NCI-H524 treated with DMSO at 0.1 percent for 48 hours (cell line): Measurements from ENCODE around the gene MYO16.
"Not testable (repeated sequence)": the region's sequence is repeated elsewhere in the genome, so short reads cannot be mapped to it uniquely, and the experiment has no call there.

Source experiments
- DNase-seq: peaks from one replicate; lab custom pipeline; 2025; lab: John Stamatoyannopoulos, UW

The MYO16 gene

DNA sequence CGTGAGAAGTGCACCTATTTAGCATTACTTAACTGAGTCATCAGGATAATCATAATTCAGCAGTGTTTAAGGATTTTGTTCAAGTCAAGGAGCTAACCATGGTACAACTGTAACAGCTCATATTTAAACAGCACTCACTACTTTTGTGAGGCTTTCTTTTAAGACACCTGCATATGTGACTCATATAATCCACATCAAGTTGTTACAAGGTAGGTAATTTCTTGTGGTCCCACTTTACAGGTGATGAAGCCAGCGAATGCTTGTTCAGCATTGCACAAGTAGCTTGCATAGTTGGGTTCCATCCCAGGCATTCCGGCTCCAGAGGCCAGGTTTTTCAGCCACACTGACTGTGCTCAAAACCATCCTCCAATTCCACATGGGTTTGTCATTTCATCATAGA lies 569.2 kb downstream of the MYO16 start:
- DNase-seq: no peak

DNA sequence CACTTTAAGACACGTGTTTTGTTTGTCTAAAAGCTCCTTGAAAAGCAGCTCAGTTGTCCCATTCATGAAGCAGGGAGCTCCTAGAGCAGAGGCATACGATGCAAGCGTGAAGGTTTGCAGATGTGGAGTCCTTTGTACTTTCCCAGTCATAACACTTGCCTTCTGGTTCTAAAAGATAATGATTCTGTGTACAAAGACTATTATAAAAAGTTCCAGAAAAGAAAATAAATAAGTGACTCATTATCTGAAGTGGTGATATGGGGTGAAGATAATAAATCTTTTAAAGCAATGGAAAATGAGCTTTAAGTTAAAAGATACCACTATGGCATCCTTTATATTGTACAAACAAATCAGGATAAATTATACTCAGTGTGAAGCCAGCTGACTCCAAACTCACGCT lies 569.9 kb downstream of the MYO16 start:
- no peak for DNase-seq

DNA sequence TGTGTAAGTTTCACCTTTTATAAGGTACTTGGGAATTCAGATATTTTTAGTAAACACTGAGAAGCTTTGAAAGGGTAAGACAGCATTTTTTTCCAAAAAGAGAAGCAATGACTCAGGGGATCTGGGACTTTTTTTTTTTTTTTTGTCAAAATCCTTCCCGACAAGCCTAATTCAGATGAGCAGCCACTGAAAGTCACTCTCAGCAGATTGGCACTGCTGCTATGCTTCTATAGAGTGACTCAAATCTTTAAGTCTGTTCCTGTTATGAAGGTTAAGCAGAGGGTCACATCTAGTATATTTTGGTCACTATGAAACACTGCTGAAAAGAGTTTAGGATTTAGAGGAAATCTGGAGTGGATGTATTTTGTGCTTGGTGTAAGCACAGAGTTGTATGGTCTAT lies 571.1 kb downstream of the MYO16 start:
- DNase-seq: no peak

DNA sequence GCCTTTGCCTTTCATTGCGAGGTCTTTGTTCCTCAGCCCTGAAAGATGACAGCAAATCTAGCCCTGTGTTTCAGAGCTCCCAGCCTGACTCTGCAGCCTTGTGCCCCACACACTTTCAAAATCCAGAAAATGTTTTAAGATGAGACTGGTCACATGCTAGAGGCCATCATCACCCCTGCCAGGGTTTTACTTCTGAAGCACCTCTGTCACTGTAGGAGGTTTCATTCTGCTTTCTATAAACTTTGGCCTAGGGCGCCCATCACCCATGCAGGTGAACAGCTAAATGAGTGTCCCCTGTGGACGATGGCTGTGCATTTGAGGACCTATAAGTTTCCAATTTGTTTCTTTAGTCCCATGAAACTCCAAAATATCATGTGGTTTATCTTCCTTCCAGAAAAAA lies 574.2 kb downstream of the MYO16 start:
- DNase-seq: no peak

DNA sequence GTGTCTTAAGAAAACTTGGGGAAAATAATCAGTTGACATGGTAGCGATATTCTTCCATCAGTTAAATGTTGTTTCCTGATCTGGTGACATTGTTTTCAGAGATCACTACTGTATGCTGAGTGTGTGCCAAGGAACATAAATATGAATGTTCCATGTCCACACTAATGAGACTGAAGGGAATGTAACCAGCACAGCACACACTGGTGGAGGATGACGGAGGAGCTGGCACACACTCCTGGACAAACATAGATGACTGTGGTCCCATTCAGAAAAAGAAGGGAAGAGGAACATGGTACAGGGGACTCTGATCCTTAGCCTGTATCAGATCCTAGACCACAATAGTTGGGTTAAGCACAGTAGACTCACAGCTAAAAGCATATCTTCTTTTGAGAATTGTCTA lies 574.8 kb downstream of the MYO16 start:
- DNase-seq: no peak

DNA sequence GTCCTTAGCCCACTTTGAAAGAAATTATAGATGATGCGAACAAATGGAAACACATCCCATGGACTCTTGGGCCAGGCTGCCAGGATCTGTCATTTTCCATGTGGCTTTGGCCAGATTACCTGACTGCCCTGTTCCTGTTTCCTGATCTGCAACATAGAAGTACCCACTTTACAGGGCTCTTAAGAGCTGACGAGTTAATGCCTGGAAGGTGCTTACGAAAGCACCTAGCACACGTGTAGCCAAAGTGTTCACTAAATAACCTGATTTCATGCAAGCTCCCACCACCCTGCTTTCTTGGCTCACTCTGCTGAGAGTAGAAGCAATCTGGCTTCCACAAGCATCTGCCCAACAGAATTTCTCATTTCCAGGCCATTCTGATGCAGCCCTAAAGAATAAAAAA lies 575.2 kb downstream of the MYO16 start:
- DNase-seq: no peak

DNA sequence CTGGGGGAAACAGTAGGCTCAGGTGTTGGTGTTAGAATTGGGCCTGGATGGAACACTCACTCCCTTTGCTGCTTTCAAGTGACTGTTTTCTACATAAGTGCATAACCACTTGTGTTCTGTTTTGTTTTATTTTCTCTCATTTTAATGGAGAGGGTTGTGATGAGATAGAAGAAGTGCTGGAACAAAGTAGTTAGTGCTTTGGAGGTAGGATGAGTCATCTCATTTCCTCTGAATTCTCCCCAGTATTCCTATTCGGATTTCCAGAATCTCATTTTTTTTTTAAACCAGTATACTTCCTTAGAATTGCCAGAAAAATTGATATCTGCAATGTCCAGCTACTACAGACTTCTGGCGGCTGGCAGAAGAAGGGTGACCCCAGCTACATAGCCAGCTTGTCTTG lies 575.9 kb downstream of the MYO16 start:
- no peak for DNase-seq

DNA sequence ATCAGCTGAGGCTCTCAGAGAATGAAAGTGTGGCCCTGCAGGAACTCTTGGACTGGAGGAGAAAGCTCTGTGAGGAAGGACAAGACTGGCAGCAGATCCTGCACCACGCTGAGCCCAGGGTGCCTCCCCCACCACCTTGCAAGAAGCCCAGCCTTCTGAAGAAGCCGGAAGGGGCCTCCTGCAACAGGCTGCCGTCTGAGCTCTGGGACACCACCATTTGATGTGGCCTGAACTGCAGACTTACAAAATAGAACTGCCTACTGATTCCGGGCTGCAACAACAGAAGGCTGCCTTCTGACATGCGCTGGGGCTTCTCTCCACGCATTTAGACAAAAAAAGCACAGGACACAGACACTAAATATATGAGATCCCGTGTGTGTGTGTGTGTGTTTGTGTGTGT lies 577.2 kb downstream of the MYO16 start:
- no peak for DNase-seq

DNA sequence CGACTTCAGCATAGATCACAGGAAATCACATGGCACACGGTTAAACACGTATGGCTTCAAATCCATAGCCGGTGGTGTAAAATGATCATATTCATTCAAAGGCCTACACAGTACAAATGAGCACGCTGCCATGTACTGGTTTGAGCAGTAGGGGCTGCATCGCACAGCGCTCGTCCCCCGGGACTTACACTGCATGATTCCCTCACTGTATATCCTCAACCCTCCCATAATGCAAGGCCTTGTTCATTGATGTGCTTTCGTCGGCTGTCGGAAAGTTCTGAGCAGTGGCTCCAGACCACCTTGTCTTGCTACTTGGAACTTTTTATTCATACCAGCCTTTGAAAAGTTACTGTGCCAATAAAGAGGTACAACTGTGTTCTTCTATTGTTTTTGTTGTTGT lies 578.2 kb downstream of the MYO16 start:
- no peak for DNase-seq

DNA sequence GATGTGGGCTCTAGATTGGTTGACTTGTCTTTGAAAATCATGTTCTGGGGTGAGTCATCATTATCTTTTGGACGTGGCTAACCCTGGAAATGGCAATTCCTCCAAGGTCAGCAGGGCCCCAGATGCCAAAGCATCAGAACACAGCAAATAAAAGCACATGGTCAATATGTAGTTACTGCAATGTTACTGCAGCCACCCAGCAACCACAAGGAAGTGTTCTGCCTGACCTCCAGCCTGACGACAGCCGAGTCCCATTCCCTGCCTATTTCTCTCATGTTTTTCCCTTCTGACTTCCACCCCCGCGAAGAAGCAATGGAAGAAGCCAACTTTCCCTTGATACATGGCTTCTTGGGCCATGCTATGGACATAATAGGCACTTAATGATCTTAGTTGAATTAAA lies 579.1 kb downstream of the MYO16 start:
- DNase-seq: no peak

DNA sequence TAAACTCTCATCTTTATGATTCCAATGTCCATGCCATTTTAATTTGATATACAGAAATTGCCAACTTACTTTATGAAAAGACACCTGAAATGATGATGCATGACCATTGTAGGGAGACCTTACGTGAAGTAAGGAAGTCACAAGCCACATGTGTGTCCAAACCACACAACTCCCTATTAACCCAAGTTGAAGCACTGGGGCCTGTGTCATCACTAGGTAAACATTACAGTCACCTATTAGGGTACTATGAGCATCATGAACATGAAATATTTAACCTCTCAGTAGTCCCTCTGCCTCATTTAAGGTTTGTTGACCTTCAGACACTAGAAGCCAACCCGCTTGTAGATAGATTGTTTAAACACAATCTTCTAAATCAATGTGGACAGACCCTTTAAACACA lies 580.1 kb downstream of the MYO16 start:
- DNase-seq: no peak

DNA sequence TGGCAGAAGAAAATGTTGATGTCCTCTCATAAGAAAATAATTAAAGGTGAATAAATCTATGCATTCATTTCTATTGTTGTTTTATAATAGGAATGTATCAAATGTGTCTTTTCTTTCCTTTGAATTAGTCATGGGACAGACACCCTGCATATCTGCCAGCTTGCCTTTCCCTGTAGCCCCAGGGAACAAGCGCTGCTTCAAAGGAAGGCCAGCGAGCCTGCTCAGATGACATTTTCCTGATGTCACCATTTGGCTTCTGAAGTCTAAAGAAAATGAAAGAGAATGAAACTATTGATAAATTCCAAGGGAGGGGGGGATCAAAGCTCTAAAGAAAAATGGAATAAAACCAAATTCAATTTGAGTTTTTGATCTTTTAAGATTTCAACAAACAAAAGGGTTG lies 582.2 kb downstream of the MYO16 start:
- DNase-seq: no peak

DNA sequence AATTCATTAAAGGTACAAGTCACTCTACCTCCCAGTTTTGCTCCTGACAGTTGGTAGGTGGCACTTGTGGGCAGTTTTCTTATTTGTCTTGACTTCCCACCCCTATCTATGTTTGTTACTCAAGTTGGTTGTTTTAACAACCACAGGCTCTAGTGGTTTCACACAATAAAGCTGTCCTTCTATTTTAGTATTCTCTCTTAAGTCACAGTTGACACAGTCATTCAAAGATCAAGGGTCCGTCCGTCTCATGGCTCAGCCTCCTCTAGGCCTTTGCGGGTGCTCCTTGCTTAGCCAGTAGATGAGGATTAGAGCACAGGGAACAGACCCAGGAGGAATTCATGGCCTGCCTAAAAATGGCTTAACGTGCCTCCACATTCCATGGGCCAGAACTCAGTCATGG lies 583.2 kb downstream of the MYO16 start:
- DNase-seq: no peak

DNA sequence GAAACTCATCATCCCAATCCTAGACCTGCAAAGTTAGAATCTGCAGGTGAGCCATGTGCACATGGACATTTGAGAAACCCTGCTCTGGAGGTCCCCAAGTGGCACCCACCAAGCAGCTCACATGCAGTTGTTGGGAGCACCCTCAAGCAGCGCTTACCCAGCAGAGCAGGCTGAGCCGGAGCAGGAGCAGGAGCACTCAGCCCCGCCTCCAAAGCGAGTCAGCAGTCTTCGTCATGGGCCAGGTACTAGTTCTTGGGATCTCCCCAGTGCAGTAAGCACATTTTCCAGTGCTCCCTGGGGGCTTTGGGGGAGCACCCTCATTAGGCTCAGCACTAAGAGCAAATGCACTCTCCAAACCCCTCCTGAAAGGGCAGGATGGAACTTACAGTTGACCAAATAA lies 584.3 kb downstream of the MYO16 start:
- no peak for DNase-seq

DNA sequence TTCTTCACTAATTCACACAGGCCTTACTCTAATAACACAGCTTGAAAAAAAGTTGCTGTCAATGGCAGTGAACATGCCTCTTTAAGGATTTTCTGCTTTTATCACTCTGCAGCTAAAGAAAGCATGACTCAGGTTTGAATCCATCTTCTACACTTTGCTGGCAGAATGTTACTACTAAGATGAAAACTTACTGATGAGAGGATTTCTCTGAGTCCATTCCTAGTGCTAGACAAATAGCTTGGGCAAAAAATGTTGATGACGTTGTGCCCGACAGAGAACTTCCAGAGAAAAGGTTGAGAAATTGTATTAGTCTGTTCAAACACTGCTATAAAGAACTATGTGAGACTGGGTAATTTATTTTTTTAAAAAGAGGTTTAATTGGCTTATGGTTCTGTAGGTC lies 585.0 kb downstream of the MYO16 start:
- DNase-seq: no peak

DNA sequence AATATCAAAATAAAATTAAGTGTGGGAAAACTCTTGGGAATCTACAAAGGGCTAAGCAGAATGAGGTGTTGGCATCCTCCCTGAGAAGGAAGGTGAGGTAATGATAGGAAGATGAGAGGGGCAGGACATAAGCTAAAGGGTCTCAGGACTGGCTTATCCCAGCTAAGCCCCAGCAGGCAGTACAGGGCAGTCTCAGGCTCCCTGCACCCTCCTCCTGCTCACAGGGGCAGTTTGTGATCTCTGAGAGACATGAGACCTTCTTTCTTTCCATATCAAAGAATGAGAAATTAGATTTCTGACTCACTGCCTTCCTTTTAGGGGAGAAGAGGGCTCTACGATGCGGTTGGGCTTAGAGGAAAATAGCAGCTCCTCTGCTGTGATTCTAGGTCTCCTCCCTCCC lies 586.0 kb downstream of the MYO16 start:
- DNase-seq: no peak

DNA sequence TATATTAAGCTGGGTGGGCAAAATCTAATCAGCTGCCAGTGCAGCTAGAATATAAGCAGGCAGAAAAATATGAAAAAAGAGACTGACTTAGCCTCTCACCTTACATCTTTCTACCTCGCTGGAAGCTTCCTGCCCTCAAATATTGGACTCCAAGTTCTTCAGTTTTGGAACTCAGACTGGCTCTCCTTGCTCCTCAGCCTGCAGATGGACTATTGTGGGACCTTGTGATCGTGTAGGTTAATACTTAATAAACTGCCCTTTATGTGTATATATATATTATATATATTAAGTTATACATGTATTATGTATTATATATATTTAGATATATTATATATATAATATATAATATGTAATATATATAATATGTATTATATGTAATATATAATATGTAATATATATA lies 588.1 kb downstream of the MYO16 start:
- DNase-seq: not testable (repeated sequence)

DNA sequence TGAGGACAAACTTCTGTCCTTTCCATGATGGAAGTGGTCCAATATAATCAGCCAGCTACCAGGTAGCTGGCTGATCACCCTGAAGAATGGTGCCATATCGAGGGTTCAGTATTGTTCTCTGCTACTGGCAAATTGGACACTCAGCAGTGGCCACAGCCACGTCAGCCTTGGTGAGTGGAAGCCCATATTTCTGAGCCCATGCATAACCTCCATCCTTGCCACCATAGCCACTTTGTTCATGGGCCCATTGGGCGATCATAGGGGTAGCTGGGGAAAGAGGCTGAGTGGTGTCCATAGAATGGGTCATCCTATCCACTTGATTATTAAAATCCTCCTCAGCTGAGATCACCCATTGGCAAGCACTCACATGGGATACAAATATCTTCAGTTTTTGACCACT lies 591.2 kb downstream of the MYO16 start:
- no peak for DNase-seq

DNA sequence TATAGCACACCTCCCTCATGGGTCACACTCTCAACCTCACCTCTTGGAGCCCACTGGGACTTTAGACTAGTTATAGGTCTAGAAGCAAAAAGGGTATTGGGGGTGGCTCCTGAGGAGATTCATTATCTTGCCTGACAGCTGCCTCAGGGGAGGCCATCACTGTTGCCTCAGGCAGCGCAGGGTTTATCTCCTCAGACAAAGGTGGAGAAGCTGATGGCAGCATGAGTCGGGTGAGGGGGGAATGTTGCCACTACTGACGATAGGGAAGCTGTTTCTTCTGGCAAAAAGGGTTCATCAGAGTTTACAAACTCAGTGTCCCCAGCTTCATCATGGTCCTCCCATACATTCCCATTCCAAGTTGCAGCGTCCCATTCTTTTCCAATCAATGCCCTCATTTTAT lies 594.6 kb downstream of the MYO16 start:
- DNase-seq: no peak

DNA sequence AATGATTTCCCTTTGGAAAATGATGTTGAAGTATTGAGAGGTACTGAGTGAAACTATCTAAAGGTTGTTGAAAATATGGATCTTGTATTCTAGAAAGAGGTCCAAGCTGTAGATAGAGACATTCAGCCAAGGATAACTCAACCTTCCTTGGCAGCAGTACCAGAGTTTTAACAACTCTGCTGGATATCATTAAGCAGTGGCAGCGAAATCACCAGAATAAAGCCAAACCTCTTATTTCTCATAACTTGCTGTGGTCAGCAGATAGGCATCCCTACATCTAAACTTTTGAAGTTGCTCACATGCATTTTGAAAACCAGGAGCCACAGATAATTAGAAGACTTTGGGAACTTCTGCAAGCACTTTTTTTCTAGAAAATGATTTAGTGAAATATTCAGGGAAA lies 597.2 kb downstream of the MYO16 start:
- no peak for DNase-seq

DNA sequence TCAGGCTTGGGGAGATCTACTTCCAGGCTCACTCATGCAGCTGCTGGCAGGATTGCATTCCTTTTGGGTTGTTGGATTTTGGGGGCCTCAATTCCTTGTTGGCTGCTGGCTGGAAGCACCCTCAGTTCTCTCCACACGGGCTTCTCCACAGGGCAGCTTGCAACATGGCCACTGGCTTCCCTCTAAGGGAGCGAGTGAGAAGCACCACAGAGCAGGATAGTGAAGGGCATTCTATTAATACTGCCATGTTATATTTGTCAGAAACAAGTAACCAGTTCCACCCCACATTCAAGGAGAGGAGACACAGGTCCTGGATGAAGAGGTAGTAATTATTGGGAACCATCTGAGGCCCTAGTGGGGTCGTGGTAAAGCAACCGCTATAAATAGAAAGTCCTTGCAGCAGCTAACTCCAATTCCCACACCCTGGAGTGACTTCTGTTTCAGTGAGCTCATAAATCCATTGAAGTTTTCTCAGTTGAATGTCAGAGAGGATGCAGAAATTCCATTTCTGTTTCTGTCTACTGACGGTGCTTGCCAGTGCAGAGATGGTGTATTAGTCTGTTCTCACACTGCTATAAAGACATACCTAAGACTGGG lies 598.0 kb downstream of the MYO16 start:
- no peak for DNase-seq

DNA sequence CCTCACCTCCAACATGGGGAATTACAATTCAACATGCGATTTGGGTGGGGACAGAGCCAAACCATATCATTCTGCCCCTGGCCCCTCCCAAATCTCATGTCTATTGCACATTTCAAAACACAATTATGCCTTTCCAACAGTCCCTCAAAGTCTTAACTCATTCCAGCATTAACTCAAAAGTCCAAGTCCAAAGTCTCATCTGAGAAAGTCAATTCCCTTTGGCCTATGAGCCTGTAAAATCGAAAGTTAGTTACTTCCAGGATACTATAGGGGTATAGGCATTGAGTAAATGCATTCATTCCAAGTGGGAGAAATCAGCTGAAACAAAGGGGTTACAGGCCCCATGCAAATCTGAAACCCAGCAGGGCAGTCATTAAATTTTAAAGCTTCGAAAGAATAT lies 598.8 kb downstream of the MYO16 start:
- no peak for DNase-seq

DNA sequence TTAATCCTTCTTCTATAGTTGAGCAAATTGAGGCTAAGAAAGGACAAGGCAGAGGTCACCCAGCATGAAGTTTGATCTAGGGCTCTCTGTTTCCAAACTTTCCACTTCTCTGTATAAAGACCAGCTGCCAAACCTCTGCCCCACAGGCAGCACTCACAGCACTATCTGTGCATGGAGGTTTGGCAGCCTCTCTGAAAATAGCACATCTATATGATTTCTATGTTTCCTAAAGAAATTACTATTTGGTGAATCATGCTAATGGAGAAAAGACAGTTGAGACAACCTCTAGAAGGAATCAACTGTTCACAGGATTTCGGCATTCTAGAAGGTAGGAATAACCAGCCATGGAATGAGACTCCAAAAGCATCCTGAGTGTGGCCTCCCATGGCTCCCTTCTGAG lies 602.5 kb downstream of the MYO16 start:
- no peak for DNase-seq

DNA sequence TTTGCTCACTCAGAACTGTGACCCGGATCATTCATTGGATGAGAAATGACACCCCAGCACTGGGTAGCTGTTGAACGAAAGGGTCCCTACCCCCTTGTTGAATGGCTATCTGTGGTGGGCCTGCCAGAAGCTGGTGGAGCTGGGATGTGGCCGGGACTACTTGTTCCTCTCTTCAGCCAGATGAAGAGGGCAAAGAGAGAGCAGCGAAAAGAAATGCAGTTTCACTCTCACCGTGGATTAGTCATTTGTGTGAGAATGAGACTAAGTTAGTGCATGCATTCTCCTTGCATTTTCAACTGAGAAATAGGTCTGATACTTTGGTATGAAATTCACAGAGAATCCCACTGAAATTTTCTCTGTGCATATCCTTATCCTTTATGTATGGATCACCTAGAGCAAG lies 603.9 kb downstream of the MYO16 start:
- no peak for DNase-seq

DNA sequence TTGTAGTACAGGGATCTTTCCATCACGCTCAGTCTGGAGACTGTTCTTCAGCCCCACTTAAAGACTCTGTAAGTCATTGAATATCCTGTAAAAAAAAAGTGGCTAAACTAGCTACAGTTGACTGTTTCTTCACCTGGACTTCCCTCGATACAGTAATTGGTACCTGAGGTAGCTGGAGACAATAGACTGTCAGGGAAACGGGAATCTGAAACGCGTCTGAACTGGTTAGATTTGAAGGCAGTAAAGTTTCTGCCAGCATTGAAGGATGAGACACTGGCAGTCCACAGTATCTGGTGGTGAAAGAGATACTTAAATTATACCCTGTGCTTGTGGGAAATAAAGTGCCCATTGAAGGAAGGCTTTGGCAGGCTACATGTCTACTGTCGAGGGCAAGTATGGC lies 606.5 kb downstream of the MYO16 start:
- DNase-seq: no peak
